ENCODE data around the gene PICK1.
A peak's percentile ranks its signal among the peaks of the same experiment; 100 is the strongest.
"Not testable (repeated sequence)": the region's sequence is repeated elsewhere in the genome, so short reads cannot be mapped to it uniquely, and the experiment has no call there.

PICK1 gene

GRCh38 chr22:38036392-38037062 lies 20.7 kb upstream of the PICK1 start:
- no peak for DNase-seq (ENCODE audit: low read depth in 2 of 2)
- H3K4me3 ChIP-seq (replicated peaks in 1 of 2; ENCODE audit: low read depth in 2 of 2, low read length in 2 of 2): no peak overlapping the region
- TF ChIP-seq, protein P1, sequence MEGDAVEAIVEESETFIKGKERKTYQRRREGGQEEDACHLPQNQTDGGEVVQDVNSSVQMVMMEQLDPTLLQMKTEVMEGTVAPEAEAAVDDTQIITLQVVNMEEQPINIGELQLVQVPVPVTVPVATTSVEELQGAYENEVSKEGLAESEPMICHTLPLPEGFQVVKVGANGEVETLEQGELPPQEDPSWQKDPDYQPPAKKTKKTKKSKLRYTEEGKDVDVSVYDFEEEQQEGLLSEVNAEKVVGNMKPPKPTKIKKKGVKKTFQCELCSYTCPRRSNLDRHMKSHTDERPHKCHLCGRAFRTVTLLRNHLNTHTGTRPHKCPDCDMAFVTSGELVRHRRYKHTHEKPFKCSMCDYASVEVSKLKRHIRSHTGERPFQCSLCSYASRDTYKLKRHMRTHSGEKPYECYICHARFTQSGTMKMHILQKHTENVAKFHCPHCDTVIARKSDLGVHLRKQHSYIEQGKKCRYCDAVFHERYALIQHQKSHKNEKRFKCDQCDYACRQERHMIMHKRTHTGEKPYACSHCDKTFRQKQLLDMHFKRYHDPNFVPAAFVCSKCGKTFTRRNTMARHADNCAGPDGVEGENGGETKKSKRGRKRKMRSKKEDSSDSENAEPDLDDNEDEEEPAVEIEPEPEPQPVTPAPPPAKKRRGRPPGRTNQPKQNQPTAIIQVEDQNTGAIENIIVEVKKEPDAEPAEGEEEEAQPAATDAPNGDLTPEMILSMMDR (IDR thresholded peaks at IDR 0.05; ENCODE audit: low read depth, low read length): no peak

DNA sequence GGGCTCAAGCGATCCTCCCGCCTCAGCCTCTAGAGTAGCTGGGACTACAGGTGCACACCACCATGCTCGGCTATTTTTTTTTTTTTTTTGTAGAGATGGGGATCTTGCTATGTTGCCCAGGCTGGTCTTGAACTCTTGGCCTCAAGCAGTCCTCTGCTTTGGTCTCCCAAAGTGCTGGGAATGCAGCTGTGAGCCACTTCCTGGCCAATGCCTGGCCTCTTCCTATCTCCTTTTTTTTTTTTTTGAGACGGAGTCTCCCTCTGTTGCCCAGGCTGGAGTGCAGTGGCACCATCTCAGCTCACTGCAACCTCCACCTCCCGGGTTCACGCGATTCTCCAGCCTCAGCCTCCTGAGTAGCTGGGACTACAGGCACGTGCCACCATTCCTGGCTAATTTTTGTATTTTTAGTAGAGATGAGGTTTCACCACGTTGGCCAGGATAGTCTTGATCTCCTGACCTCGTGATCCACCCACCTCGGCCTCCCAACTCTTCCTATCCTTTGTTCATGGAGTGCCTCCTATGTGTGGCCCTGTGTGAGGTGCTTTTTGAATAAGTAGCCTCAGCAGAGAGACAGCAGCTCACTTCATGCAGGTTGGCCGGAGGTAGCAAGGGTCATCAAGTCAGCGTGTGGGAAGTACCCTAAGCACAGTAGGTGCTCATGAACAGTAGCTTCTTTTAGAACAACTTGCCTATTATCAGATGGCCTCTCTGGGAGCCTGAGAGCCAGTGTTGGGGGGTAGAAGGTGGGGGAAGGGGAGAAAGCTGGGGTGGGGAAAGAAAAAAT lies 19.6 kb upstream of the PICK1 start:
- DNase-seq (ENCODE audit: low read depth in 2 of 2); H3K4me3 ChIP-seq (replicated peaks in 1 of 2; ENCODE audit: low read depth in 2 of 2, low read length in 2 of 2): not testable (repeated sequence)

- no peak overlapping the region for H3K4me3 ChIP-seq (replicated peaks in 1 of 2; ENCODE audit: low read depth in 2 of 2, low read length in 2 of 2)
- TF ChIP-seq, protein P1 (IDR thresholded peaks at IDR 0.05; ENCODE audit: low read depth, low read length): no peak
- DNase-seq (ENCODE audit: low read depth in 2 of 2): no peak
Measured at GRCh38 chr22:38038426-38038825, 18.8 kb upstream of the PICK1 start.

DNA sequence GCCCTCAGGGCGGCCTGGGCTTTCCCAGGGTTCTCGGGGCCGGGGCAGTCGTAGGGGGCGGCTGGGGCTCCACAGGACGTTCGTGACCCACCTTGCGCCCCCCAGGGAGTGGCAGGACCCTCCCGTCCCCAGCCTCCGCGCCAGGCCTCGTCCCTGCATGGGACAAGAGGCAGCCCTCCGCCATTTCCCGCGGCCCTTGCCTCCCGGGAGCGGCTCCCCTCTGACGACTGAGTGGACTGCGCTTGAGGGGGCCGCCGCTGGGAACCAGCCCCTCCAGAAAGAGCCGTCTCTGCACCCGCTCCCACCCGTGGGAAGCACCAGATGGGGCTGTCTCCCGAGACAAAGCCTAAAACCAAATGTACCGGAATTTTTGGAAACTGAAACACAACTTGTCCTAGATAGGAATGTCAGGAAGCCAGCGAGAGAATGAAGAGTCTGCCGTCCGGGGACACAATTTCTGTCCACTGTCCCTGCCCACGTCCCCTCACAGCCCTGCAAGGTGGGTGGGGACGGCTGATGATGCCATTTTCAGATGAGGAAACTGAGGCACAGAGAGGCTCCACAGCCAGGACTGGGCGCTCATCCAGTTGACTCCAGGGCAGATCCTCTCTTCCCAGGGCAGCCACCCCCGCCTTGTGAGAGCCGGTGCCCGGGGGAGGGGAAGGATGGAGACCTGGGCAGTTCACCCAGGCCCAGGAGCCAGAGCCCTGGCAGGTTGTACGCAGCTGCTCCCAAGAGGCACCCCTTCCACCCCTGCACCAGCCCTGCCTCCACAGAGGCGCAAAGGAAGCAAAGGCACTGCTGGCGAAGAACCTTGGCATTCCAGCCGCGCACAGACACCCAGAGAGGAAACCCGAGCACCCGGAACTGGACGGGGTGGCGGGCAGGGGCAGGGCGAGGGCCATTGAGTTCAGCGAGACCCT lies 18.1 kb upstream of the PICK1 start:
- TF ChIP-seq, protein P1 (IDR thresholded peaks at IDR 0.05; ENCODE audit: low read depth, low read length): no peak
- DNase-seq (ENCODE audit: low read depth in 2 of 2): no peak
- H3K4me3 ChIP-seq (replicated peaks in 1 of 2; ENCODE audit: low read depth in 2 of 2, low read length in 2 of 2): no peak overlapping the region

DNA sequence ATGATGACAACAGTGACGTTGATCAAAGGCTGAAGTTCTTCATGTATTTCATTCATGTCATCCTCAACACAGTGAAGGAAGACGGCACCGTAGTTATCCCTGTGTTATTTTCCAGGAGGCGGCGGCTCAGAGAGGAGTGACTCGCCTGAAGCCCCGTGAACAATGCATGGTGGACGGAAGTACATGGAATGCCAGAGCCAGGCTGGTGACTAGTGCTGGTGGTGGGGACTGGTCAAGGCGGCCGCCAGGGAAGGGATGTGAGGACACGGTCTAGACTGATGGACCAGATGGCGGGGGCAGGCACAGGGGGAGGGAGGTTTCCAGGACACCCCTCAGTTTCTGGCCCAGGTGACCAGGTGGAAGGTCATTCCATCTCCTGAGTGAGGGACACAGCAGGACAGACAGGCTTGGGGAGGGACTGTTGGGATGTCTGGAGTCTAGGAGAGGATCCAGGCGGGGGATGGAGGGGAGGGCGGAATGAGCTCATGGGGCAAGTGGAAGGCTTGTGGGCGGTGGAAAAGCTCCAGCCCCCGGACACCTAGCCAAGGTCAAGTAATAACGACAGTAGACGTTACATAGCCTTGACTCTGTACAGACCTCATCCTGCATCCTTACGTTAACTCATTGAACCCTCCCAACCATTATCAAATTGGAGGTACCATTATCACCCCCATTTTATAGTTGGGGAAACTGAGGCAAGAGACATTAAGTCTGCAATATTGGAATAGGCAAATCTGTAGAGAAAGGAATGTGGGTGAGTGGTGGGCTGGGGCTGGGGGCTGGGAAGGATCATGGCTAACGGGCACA lies 16.0 kb upstream of the PICK1 start:
- peak in 1 of 2 donors; percentile 32 for DNase-seq (ENCODE audit: low read depth in 2 of 2)
- no peak overlapping the region for H3K4me3 ChIP-seq (replicated peaks in 1 of 2; ENCODE audit: low read depth in 2 of 2, low read length in 2 of 2)
- TF ChIP-seq, protein P1 (IDR thresholded peaks at IDR 0.05; ENCODE audit: low read depth, low read length): no peak

- H3K4me3 ChIP-seq (replicated peaks in 1 of 2; ENCODE audit: low read depth in 2 of 2, low read length in 2 of 2): no peak overlapping the region
- no peak for DNase-seq (ENCODE audit: low read depth in 2 of 2)
- TF ChIP-seq, protein P1 (IDR thresholded peaks at IDR 0.05; ENCODE audit: low read depth, low read length): no peak
Measured at GRCh38 chr22:38041760-38042487, 15.3 kb upstream of the PICK1 start.

Data from cardiac fibroblast (primary cell).